GM19025 (cell line): ENCODE data around the gene C8B.

Experiments used
- ATAC-seq: cut with Tn5 transposase; IDR thresholded peaks from one replicate; pipeline ENCODE4 v1.9.1; 2021; ENCODE audit warnings: mild to moderate bottlenecking, low read depth, moderate library complexity; ENCODE audit not compliant: unreplicated experiment

The C8B gene

DNA sequence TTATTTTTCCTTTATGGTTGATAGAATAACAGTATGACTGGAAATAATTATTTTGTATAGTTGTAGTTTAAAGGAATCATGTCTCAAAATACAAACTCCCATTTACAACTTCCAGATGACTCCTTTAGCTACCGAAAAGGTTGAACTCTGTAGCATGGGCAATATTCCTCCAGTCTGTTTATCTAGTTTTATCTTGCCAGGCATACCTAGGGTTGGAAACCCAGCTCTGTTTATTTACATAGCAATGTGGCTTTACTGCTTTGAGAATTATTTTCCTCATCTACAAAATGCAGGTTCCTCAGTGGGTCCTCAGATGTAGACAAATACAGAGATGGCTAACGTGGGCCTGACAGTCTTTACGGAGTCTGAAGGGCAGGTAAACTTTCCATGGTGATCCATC lies 60.1 kb downstream of the C8B start:
- no peak for ATAC-seq

DNA sequence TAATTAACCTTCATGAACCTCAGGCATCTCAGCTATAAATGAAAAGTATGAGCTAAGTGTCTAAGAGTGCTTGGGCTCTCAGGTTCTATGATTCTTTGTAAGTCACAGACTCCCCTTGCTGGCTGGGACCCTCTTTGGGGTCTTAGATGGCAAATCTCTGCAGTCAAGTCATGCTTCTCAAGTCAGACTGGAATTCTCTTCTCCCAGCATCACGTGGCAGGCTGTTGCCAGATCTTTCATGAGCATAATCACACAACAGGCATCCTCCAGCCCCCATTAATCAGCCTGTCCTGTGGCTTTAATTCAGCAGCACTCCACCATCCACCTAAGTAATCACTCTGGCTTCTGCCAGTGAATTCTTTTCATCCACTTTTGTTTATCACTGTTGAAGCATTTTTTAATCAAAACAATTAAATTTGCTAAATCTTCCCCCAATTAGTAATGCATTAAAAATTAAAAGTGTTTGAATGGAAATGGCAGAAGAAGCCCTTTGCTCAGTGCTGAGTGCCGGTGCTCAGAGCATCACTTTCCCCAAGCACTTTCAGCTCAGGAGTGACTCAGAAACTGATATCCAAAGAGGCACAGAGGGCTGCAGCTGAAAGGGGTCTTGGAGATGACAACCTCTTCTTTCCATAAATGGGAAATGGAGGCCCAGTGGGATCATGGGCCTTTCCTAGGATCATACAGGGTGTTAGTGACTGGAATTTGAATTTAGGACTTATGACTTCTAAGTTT lies 61.0 kb downstream of the C8B start:
- no peak for ATAC-seq

DNA sequence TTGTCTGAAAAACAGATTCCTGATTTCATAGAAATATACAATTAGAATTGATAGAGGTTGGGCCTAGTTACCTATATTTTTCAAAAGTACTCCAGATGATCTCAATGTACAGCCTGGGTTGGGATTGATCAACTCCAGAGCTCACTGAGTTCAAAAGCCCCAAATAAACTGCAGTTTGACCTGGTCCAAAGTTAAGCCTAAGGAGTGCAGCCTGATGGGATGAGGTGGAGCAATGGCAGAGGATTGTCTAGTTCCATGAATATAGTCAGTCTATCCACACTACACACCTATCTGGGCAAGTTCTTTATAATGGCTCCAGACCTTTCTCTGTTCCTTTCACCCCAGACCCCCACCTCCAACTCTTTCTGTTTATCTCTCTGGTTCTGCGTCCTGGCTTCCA lies 62.0 kb downstream of the C8B start:
- ATAC-seq: no peak

DNA sequence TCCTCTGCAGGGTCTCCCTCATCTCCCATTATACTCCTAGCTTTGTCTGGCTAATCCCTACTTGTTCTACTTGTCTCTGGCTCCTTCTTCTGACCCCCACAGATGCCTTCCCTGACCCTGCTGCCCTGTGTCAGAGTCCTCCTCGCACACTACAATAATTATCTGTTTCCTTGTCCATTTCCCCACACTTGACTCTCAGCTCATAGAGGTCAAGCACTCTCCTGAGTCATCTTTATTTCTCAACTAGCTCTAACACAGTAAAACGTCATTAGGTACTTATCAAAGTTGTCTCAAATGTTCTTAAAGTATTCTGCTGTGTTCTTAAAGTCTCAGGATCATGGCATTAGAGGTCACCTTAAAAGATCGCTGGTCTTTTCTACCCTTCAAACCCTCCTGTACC lies 64.1 kb downstream of the C8B start:
- no peak for ATAC-seq

DNA sequence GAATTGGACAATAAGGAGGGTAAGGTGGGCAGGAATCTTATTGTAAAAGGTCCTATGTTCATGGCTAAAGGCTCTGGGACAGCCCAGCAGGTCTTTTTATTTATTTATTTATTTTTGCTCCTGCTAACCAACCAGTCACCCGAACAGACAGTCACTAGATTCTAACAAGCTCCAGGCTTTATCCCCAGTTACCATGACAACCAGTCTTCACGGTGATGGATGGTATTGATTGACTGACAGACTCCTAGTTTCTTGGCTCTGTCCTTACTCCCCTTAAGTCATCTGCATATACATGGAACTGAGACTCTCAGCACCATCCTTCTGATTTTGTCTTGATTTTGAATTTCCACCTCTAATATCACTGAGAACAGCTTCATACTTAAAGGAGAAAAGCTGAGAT lies 66.9 kb downstream of the C8B start:
- ATAC-seq: no peak

DNA sequence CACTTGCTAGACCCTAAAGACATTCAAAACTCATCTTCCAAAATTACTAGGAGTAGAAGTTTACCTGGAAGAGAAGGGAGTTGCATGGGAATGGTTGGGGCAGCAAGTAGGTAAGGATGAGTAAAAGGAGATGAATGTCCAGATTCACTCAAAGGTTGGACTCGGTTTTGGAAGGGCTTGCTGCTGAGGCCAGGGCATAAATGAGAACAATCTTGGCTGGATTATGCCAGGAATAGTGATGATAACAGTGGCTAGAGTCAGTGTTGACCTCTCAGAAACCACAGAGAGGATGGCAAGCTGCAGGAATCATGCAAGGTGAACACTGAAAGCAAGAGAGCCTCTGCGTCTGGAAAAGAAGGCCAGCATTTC lies 67.8 kb downstream of the C8B start:
- ATAC-seq: no peak

DNA sequence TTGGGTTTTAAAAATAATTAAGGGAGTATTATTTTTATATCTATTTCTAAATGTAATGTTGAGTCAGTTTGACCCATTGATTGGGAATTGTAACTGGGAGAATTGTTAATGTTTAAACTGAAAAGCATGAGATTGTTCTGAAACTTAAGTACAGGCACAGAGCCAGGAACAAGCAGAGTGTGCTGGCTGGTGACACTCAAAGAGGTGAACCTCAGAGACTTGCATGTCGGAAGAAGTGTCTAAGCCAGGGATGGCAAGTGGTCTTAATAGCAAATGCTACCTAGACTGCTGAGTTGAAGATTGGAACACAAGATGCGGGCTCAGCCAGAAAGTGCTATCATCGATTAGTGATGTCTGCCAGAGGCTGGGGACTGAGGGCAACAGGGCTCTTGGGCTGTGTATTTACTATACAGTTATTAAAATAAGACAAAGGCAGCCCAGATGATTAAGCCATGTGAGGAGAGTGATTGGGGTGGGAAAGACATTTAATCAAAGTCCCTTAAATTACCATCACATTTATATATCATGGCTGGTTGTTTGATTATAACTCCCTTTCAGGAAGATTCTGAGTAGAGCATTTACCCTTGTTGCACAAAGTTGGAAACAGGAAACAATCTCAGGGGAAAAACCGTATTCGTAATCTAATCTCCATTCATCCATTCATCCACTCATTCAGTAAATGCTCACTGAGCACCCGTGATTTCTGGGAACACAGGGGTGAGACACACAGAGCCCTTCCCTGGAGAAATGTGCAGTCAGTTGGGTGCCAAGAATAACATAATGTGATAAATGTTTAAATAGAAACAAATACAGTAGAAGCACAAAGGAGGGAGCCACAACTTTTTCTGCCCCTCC lies 68.4 kb downstream of the C8B start:
- ATAC-seq: no peak

DNA sequence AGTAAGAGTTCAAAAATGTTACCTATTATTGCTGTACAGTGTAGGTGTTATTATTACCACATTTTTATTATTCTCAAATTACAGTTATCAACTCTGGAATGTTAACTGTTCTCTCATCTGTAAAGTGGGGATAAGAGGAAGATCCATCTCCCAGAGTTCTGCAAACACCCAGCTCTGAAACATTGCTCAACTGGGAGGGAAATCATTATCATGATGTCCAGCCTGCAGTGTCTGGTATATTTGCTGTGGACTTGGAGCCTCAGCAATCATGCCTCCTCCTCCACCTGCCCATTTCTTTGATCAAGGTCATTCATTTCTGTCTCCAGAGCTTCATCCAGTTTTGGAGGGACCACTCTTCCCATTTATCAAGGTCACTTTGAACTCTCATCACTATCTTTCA lies 71.8 kb downstream of the C8B start:
- ATAC-seq: no peak

DNA sequence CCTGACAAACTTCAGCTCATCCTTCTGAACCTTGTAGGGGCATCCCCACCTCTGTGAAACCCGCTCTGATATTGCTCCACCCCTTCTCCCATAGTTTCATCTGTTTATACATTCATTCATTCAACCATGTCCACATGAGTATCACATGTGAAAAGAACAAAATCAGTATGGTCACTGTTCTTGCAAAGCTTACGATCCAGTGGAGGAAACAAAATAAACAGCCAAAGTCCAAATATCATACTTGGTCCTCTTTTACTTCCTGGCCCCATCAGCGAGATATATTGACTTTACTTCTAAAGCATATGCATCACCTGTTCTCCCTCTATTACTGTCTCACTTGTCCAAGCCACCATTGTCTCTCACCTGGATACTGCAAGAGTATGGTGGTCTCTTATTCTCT lies 75.6 kb downstream of the C8B start:
- no peak for ATAC-seq

DNA sequence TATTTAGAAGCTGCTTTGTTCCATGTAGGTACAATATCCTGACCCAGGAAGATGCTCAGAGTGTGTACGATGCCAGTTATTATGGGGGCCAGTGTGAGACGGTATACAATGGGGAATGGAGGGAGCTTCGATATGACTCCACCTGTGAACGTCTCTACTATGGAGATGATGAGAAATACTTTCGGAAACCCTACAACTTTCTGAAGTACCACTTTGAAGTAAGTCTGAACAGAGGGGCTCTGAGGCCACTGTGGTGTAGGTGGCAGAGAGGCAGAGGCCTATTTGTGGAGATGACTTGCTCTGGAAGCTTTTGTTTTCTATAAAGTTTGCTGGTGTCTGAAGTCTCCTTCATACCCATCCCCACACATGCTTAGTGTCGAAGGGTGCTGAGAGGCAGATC lies 84.4 kb downstream of the C8B start:
- no peak for ATAC-seq

DNA sequence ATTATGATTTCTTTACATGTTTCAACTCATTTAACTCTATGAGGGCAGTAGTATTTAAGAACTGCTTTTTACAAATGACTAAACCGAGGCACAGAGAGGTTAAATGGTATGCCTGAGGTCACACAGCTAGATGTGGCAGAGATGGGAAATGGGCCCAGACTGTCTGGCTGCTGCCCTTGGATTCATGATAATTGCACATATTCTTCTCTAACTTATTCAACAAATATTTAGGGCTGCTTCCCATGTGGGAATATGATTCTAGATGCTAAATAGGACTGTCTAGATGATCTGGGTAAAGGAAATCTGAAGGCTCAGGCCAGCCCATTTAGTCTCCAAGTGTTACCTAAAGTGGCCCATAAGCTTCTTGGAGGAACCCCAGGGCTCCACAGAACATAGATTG lies 85.0 kb downstream of the C8B start:
- ATAC-seq: no peak
